ENCODE measurements around the gene ZNF771.

GRCh38 chr16:30398661-30399434 is 8.6 kb upstream of the ZNF771 start:
- TF ChIP-seq, protein P1, sequence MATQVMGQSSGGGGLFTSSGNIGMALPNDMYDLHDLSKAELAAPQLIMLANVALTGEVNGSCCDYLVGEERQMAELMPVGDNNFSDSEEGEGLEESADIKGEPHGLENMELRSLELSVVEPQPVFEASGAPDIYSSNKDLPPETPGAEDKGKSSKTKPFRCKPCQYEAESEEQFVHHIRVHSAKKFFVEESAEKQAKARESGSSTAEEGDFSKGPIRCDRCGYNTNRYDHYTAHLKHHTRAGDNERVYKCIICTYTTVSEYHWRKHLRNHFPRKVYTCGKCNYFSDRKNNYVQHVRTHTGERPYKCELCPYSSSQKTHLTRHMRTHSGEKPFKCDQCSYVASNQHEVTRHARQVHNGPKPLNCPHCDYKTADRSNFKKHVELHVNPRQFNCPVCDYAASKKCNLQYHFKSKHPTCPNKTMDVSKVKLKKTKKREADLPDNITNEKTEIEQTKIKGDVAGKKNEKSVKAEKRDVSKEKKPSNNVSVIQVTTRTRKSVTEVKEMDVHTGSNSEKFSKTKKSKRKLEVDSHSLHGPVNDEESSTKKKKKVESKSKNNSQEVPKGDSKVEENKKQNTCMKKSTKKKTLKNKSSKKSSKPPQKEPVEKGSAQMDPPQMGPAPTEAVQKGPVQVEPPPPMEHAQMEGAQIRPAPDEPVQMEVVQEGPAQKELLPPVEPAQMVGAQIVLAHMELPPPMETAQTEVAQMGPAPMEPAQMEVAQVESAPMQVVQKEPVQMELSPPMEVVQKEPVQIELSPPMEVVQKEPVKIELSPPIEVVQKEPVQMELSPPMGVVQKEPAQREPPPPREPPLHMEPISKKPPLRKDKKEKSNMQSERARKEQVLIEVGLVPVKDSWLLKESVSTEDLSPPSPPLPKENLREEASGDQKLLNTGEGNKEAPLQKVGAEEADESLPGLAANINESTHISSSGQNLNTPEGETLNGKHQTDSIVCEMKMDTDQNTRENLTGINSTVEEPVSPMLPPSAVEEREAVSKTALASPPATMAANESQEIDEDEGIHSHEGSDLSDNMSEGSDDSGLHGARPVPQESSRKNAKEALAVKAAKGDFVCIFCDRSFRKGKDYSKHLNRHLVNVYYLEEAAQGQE (IDR thresholded peaks at IDR 0.05; ENCODE audit: insufficient read depth in 1 of 2, low read depth in 2 of 2, low read length in 2 of 2) = no peak
- no peak for TF ChIP-seq POLR2AphosphoS5 (IDR thresholded peaks at IDR 0.05; ENCODE audit: low read depth, low read length)
- no peak for TF ChIP-seq SIN3A (IDR thresholded peaks at IDR 0.05; ENCODE audit: borderline replicate concordance, insufficient read depth, low read length)
- TF ChIP-seq TAF1 (IDR thresholded peaks at IDR 0.05; ENCODE audit: borderline replicate concordance, insufficient read depth, low read length) = no peak
